Cardiac septum (tissue), 1 donor: ENCODE data around the gene AGFG2. TPM values are rescaled to one million over a fixed set of nuclear protein-coding genes. Genes with fewer than 3 reads are reported as not detected.
"Not testable (repeated sequence)": the region's sequence is repeated elsewhere in the genome, so short reads cannot be mapped to it uniquely, and the experiment has no call there.

ENCODE experiments used
- DNase-seq: peaks from one replicate; pipeline ENCODE4 v3.0.0-alpha.2; 2020; ENCODE audit warnings: low spot score
- intact Hi-C: fragments of 100-400 bp; cut with DNase I; formaldehyde crosslinking; loops from one replicate; pipeline ENCODE4 v1.14.0; 2022
- total RNA-seq: library from RNA; stranded (reverse); fragmentation: NEBNext Ultra II Directional; extraction: Animal tissue kit (Norgen Biotek cat#: 25700); gene quantifications from one replicate; pipeline ENCODE4 v1.2.1, GENCODE V29; 2021
- donor health status: DM: no; HTN: no; CAD: no.

Gene AGFG2
- total RNA-seq, 1 donor from 2014 or later = 28.6 TPM

- DNase-seq = no peak
- intact Hi-C loops = loop anchor here (5.0 kb wide), 1 partner anchor 64 kb away; the partner anchor contains the start of gene NYAP1
Measured at GRCh38 chr7:100546129-100546925, 7.3 kb downstream of the AGFG2 start.

DNA sequence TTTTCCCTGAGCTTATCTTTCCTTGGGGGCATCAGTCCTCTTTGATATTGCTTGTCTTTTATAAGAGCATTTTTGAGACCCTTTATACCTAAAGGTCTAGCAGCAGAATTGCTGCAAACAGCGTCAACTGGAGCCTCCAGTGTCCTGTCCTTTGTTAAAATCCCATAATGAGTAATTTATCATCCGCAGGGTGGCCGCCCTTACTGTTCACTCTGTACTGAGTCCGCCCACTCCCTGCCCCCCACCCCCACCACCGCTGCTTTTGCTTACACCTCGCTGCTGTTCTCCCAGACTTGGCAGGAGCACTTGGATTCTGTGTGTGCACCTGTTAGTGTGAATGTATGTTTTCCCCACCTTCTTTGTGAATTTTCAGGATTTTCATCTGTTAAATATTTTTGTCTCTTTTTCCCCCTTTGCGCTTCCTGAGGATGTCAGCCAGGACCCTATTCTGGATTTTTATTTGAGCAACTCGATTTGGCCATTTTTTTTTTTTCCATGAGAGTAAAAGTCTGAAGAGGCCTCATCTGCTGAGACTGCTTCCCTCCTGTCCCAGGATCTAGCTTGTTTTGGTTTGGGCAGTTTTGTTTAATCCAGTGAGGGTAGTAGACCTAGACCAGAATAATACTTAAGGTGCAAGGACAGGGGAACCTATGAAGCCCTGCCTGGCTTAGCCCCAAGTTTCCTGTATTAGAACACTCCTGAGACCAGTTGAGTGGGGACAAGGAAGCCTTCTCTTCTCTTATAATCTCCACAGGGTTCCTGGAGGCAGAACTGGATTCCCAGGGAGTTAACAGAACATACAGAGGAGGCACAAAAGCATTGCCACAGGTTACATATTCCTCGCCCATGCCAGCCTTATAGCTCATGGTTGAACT lies 8.2 kb downstream of the AGFG2 start:
- no peak for DNase-seq
- intact Hi-C loops = loop anchor here (5.0 kb wide), 1 partner anchor 65 kb away; the partner anchor contains the start of gene NYAP1

GRCh38 chr7:100547872-100548271 lies 8.9 kb downstream of the AGFG2 start:
- intact Hi-C loops = loop anchor here (5.0 kb wide), 1 partner anchor 66 kb away; the partner anchor contains the start of gene NYAP1
- no peak for DNase-seq

DNA sequence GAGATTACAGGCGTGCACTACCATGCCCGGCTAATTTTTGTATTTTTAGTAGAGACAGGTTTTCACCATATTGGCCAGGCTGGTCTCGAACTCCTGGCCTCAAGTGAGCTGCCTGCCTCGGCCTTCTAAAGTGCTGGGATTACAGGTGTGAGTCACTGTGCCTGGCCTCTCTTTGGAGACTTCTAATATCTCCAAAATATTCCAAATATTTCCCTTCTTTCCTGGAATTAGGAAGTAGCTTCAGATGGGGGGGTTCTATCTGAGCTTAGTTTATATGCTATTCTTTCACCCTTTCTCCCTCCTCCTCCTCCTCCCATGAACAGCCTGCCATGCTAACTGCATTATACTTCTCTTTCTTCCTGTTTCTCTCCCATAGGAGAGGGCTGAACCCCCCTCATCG lies 9.4 kb downstream of the AGFG2 start:
- intact Hi-C loops = loop anchor here (5.0 kb wide), 1 partner anchor 66 kb away; the partner anchor contains the start of gene NYAP1
- DNase-seq = not testable (repeated sequence)

GRCh38 chr7:100552532-100552931 lies 13.5 kb downstream of the AGFG2 start:
- DNase-seq = no peak
- intact Hi-C loops = no loop called here

- no peak for DNase-seq
- intact Hi-C loops = no loop called here
Measured at GRCh38 chr7:100553032-100553431, 14.0 kb downstream of the AGFG2 start.

GRCh38 chr7:100555701-100556100 lies 16.7 kb downstream of the AGFG2 start:
- intact Hi-C loops = no loop called here

GRCh38 chr7:100556541-100556940 lies 17.5 kb downstream of the AGFG2 start:
- no peak for DNase-seq
- intact Hi-C loops = no loop called here

More at GRCh38 chr7:100555701-100556100, 16.7 kb downstream of the AGFG2 start:
- no peak for DNase-seq

DNA sequence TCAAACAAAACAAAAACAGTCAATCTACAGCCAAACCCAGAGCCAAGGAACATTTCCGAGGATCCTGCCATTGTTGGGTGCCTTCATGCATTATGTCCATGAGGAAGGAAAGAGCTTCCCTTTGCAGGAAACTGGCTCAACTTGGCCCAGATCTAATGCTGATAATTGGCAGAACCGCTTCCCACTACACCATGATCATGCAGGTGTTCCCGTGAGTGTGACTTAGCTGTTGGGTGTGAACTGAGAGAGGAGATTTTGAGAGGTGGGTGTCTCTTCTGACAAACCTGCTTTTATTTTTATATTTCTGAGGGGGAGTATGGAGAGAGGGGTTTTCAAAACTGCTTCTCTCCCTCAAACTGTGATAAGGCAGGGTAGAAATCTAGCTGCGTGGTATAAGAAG lies 20.1 kb downstream of the AGFG2 start:
- intact Hi-C loops = loop anchor here (1.0 kb wide), 2 partner anchors 76 to 90 kb away; partner anchors contain the start of gene NYAP1
- no peak for DNase-seq

GRCh38 chr7:100561491-100562194 lies 22.6 kb downstream of the AGFG2 start:
- DNase-seq = no peak
- intact Hi-C loops = no loop called here

- DNase-seq = no peak
- intact Hi-C loops = no loop called here
Measured at GRCh38 chr7:100562195-100563099, 23.4 kb downstream of the AGFG2 start.

DNA sequence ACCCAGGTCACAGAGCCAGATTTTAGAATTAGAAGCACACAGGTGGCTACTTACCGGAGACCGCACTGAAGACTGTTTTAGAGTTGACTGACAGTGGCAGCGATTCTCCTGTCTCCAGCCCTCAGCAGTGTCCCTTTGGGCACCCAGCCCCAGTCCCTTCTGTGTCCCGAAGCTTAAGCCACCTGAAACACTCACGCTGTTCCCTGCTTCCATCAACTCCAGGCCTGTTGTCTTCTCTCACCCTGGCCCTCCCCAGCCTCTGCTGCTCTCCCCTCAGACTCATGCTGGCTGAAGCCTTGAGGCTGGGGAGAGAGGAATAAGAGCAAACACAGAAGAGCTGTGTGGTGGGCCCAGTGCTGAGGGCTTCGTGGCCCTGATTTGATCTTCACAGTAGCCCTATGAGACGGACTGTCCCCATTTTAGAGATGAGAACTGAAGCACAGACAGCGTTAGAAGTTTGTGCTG lies 24.1 kb downstream of the AGFG2 start:
- intact Hi-C loops = no loop called here
- DNase-seq = no peak

DNA sequence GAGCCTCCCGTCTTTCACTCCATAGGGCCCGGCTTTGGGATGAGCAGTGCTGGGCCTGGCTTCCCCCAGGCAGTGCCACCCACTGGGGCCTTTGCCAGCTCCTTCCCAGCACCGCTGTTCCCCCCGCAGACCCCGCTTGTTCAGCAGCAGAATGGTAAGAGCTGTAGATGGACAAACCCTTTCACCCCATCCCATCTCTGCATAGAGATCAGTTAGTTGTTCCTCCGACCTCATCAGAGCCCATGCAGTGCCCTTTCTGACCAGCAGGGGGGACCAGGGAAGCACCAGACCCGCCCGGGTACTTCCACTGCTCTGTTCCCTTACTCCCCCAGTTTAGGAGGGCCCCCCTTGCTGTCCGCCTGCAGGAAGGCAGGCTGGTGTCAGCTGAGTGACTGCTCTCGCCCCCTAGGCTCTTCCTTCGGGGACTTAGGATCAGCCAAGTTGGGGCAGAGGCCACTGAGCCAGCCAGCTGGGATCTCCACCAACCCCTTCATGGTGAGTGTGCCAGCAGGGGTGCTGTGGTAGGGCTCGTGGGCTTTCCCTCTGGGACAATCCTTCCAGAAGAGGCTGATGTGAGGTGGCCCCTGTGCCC lies 24.9 kb downstream of the AGFG2 start:
- intact Hi-C loops = loop anchor here (1.0 kb wide), 1 partner anchor 127 kb away; no protein-coding TSS in a partner anchor
- peak; percentile 91 for DNase-seq

DNA sequence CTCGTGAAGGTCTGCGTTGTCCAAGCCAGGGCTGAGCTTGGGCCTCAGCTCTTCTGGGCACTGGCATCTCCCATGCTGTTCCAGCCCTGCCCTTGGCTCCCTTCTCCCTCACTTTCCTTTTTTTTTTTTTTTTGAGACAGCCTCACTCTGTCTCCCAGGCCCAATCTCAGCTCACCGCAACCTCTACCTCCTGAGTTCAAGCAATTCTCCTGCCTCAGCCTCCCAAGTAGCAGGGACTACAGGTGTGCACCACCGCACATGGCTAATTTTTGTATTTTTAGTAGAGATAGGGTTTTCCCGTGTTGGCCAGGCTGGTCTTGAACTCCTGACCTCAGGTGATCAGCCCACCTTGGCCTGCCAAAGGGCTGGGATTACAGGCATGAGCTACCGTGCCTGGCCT lies 25.4 kb downstream of the AGFG2 start:
- not testable (repeated sequence) for DNase-seq
- intact Hi-C loops = loop anchor here (1.0 kb wide), 1 partner anchor 127 kb away; no protein-coding TSS in a partner anchor

DNA sequence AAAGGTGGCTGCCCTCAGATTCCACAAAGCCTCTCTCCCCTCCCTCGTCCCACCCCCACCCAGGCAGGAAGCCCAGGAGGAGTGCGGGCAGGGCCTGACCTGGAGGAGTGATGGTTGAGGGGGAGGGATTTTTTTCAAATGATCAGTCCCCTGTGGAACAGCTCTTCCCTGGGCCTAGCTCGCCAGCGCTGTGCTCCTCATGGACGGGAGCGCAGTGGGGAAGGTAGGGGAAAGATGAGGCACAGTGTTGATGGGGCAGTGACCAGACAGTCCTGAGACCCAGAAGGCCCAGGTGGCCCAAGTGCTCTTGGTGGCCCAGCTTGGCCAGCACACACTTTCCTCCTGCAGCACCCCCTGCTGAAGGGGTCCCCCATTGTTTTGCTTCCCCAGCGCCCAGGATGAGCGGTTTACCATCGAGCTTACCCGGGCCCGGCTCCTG lies 26.1 kb downstream of the AGFG2 start:
- intact Hi-C loops = no loop called here
- DNase-seq = no peak

DNA sequence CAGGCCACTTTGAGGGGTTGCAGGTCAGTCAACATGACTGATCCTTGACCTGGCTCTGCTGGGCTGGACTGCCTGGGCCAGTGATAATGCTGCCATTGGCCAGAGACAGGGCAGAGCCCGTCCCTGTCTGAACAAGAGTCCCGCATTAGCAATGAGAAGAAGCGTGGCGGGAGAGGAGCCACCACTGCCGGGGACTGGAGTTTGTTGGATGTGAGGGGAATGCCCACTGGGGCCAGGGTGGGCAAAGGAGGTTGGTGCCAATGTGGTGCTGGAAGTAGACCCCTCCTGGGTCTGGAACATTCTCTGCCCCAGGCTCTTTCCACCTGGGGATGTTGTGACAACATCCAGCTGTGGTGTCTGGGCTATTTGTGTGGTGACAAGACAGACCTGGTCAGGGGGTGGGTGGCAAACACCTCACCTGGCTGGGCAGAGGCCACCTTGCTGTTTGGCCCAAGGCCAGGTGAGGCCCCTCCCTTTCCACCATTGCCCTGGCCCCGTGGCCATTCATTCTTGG lies 27.1 kb downstream of the AGFG2 start:
- no peak for DNase-seq

DNA sequence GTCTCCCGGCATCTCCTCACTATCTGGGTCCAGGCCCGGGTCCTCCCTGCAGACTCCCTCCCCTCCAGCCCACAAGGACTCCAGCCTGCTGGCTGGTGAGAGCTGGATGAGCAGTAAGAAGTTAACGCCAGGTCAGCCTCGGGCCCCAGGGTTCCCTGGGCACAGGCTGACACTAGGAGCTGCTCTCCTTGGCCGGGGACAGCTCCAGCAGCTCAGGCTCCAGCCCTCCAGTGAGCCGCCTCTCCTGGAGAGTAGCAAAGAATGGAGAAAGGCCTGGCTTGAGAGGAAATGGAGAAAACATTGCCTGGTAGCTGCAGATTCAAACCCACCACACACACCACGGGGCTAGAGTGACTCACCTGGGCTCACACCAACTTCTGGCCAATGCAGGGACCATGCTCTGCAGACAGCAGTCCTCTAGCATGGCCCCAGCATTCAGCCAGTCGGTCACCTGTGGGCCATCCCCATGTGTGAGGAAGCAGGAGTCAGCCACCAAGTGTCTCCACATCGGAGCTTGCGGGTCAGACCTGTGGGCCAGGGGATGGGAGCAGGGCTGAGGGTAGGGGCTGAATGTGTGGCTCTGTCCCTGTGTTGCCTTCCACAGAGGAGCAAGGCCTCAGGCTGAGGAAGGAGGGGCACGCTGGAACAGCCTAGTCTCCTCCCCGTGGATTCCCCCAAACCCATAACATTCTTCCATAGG lies 28.2 kb downstream of the AGFG2 start:
- no peak for DNase-seq
- intact Hi-C loops = no loop called here

More for the DNA sequence above, 27.1 kb downstream of the AGFG2 start:
- intact Hi-C loops = no loop called here
